Mucosa of stomach (tissue), 1 donor: Measurements from ENCODE around the gene YPEL1.
"Not testable (repeated sequence)": the region's sequence is repeated elsewhere in the genome, so short reads cannot be mapped to it uniquely, and the experiment has no call there.

ENCODE experiments used
- H3K27me3 ChIP-seq: one replicate; pipeline ENCODE4 v1.7.0; 2013; ENCODE audit warnings: mild to moderate bottlenecking, low read length; ENCODE audit not compliant: control insufficient read depth, insufficient read depth
- H3K36me3 ChIP-seq: one replicate; pipeline ENCODE4 v1.7.0; 2013; ENCODE audit warnings: low read length; ENCODE audit not compliant: control insufficient read depth, insufficient read depth
- H3K4me1 ChIP-seq: one replicate; pipeline ENCODE4 v1.7.0; 2013; ENCODE audit warnings: mild to moderate bottlenecking, low read length; ENCODE audit not compliant: control insufficient read depth, insufficient read depth
- H3K4me3 ChIP-seq: one replicate; pipeline ENCODE4 v1.7.0; 2013; ENCODE audit warnings: low read length
- H3K9ac ChIP-seq: one replicate; pipeline ENCODE4 v1.7.0; 2013; ENCODE audit warnings: mild to moderate bottlenecking, low read length, moderate library complexity
- H3K9me3 ChIP-seq: one replicate; pipeline ENCODE4 v1.7.0; 2013; ENCODE audit warnings: mild to moderate bottlenecking, low read length, moderate library complexity; ENCODE audit not compliant: control insufficient read depth
- donor health status: Pancreatic carcinoma.

Gene YPEL1

GRCh38 chr22:21727768-21728167 is 7.8 kb downstream of the YPEL1 start:
- Histone ChIP-seq H3K9ac (no peak overlapping the region), H3K27me3 (no peaks in the 10 kb centered on the region), H3K9me3 (no peaks in the 10 kb centered on the region), H3K4me3 (no peak overlapping the region), H3K36me3 (no peaks in the 10 kb centered on the region), H3K4me1 (no peaks in the 10 kb centered on the region)

GRCh38 chr22:21727159-21727558 is 8.4 kb downstream of the YPEL1 start:
- H3K4me1 ChIP-seq, result no peaks in the 10 kb centered on the region
- H3K36me3 ChIP-seq, result no peaks in the 10 kb centered on the region
- no peak overlapping the region for H3K4me3 ChIP-seq
- H3K9ac ChIP-seq, result no peak overlapping the region
- no peaks in the 10 kb centered on the region for H3K27me3 ChIP-seq
- no peaks in the 10 kb centered on the region for H3K9me3 ChIP-seq

GRCh38 chr22:21726650-21727049 is 8.9 kb downstream of the YPEL1 start:
- no peaks in the 10 kb centered on the region for H3K36me3 ChIP-seq
- H3K9me3 ChIP-seq, result no peaks in the 10 kb centered on the region
- H3K4me1 ChIP-seq, result no peaks in the 10 kb centered on the region
- H3K9ac ChIP-seq, result no peak overlapping the region
- H3K27me3 ChIP-seq, result no peaks in the 10 kb centered on the region
- H3K4me3 ChIP-seq, result no peak overlapping the region

- Histone ChIP-seq H3K9ac (no peak overlapping the region), H3K4me1 (no peaks in the 10 kb centered on the region), H3K4me3 (no peak overlapping the region), H3K9me3 (no peaks in the 10 kb centered on the region), H3K36me3 (no peaks in the 10 kb centered on the region), H3K27me3 (no peaks in the 10 kb centered on the region)
Observed at GRCh38 chr22:21725956-21726649, 9.5 kb downstream of the YPEL1 start.

DNA sequence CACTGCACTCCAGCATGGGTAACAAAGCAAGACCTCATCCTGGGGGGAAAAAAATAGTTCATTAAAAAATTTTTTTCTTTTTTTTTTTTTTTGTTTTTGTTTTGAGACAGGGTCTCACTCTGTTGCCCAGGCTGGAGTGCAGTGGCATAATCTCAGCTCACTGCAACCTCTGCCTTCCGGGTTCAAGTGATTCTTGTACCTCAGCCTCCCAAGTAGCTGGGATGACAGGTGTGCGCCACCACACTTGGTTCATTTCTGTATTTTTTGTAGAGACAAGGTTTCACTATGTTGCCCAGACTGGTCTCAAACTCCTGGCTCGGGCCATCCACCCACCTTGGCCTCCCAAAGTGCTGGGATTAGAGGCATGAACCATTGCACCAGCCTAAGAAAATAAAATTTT is 11.1 kb downstream of the YPEL1 start:
- H3K9me3 ChIP-seq, H3K9ac ChIP-seq, H3K4me1 ChIP-seq, H3K27me3 ChIP-seq, H3K4me3 ChIP-seq, H3K36me3 ChIP-seq: not testable (repeated sequence)

GRCh38 chr22:21721195-21721852 is 14.3 kb downstream of the YPEL1 start:
- H3K4me3 ChIP-seq, H3K36me3 ChIP-seq: not testable (repeated sequence)

DNA sequence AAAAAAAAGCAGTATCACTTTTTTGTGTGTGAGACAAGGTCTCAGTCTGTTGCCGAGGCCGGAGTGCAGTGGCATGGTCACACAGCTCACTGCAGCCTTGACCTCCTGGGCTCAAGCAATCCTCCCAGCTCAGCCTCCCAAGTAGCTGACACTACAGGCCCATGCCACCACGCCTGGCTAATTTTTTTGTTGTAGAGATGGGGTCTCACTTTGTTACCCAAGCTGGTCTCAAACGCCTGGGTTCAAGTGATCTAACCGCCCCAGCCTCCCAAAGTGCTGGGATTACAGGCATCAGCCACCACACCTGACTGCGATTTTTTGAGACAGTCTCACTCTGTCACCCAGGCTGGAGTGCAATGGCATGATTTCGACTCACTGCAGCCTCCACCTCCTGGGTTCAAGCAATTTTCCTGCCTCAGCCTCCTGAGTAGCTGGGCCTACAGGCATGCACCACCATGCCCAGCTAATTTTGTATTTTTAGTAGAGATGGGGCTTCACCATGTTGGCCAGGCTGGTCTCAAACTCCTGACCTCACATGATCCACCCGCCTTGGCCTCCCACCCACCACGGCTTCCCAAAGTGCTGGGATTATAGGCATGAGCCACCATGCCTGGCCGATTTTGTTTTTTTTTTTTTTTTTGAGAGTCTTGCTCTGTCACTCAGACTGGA is 15.3 kb downstream of the YPEL1 start:
- not testable (repeated sequence) for H3K36me3 ChIP-seq

More at GRCh38 chr22:21721195-21721852, 14.3 kb downstream of the YPEL1 start:
- H3K9me3 ChIP-seq, H3K4me1 ChIP-seq, H3K9ac ChIP-seq, H3K27me3 ChIP-seq: not testable (repeated sequence)

DNA sequence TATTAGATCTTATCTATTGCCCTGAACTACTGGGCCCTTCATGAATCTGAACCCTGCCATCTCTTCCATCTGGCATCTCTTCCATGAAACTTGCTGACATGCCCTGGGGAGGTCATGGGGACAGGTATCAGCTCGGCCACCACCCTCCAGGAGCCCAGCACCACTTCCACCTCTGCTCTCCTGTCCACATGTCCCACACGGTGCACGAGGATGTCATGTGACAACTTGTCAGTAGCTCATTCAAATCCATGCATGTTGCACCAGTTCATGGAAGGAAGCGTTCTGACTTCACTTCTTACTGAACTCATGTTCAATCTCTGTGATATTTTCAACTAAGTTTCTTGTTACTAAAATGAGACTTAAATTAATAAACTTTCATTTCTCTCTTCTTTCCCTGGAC is 16.6 kb downstream of the YPEL1 start:
- Histone ChIP-seq H3K4me1 (no peaks in the 10 kb centered on the region), H3K27me3 (no peaks in the 10 kb centered on the region), H3K9ac (no peak overlapping the region), H3K9me3 (no peaks in the 10 kb centered on the region), H3K36me3 (no peaks in the 10 kb centered on the region), H3K4me3 (no peak overlapping the region)

More for the DNA sequence above, 15.3 kb downstream of the YPEL1 start:
- H3K4me3 ChIP-seq, H3K9me3 ChIP-seq, H3K4me1 ChIP-seq, H3K9ac ChIP-seq, H3K27me3 ChIP-seq: not testable (repeated sequence)

GRCh38 chr22:21718499-21718898 is 17.1 kb downstream of the YPEL1 start:
- H3K4me1 ChIP-seq, result no peaks in the 10 kb centered on the region
- H3K36me3 ChIP-seq, result no peaks in the 10 kb centered on the region
- no peak overlapping the region for H3K9ac ChIP-seq
- no peaks in the 10 kb centered on the region for H3K27me3 ChIP-seq
- H3K4me3 ChIP-seq, result no peak overlapping the region
- H3K9me3 ChIP-seq, result no peaks in the 10 kb centered on the region

DNA sequence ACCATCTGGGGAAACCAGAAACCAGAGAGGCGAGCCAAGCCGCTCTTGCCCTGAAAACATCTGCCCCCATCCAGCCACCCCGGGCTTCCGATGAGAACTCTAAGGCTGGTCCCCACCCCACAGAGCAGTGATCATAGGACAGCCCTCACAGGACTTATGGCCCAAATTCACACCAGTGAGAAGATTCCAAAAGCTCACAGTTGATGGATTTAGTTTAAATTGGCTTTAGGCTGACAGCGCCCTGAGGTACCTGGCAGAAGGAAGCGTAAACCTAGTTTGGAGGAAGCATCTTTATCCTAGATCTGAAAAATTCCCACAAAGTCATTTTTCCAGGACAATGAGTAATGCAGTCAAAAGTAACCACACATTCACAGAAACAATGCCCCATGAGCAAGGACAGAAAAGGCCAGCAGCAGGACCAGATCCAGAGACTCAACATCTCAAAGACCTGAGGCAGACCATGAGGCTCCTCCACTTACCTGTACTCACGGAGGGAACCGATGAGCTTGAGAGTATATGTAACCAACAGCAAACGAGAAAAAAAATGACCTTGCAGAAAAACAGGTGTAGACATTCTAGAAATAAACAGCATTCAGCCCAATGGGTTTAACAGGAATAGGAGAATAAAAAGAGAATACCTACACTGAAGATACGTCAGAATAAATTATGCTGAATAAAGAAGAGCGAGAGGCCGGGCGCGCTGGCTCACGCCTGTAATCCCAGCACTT is 19.0 kb downstream of the YPEL1 start:
- H3K9ac ChIP-seq, H3K4me1 ChIP-seq, H3K4me3 ChIP-seq, H3K9me3 ChIP-seq, H3K36me3 ChIP-seq, H3K27me3 ChIP-seq: not testable (repeated sequence)

DNA sequence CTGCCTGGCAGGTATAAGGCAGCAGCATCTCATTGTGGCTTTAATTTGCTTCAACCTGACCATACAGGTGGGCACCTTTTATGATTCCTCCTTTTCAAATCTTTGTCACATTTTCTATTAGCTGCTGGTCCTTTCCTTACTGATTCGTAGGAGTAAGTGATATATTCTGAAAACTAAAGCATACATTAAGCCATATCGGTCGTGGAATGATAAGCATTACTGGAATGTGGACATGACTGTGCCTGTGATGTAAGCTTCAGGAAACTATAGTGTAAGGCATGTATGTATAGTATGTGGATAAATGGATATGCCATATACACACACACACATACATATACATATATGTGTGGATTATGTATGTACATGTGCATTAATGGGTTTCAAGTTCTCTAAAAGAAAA is 20.8 kb downstream of the YPEL1 start:
- no peak overlapping the region for H3K4me3 ChIP-seq
- H3K9ac ChIP-seq, result no peak overlapping the region

More for the DNA sequence above, 20.8 kb downstream of the YPEL1 start:
- Histone ChIP-seq H3K9me3 (no peaks in the 10 kb centered on the region), H3K36me3 (no peaks in the 10 kb centered on the region), H3K27me3 (no peaks in the 10 kb centered on the region), H3K4me1 (no peaks in the 10 kb centered on the region)
